Progenitor cell of endocrine pancreas (in vitro differentiated cells): Measurements from ENCODE around the gene CD36. TPM values are rescaled to one million over a fixed set of nuclear protein-coding genes. Genes with fewer than 3 reads are reported as not detected.

Experiments used
- DNase-seq: peaks from one replicate; pipeline ENCODE4 v3.0.0; 2021; ENCODE audit warnings: low spot score; ENCODE audit not compliant: unreplicated experiment
- H3K27ac Mint-ChIP-seq: 2 replicates; pipeline ENCODE4 v1.8.0; 2021; ENCODE audit warnings: mild to moderate bottlenecking, moderate library complexity, mixed read lengths
- H3K27me3 Mint-ChIP-seq: 2 replicates; pipeline ENCODE4 v1.8.0; 2021; ENCODE audit warnings: mixed read lengths
- H3K36me3 Mint-ChIP-seq: 2 replicates; pipeline ENCODE4 v1.8.0; 2022; ENCODE audit warnings: mixed read lengths; ENCODE audit not compliant: insufficient read depth
- H3K4me1 Mint-ChIP-seq: 2 replicates; pipeline ENCODE4 v1.8.0; 2021; ENCODE audit warnings: low read depth, mixed read lengths
- H3K4me3 Mint-ChIP-seq: 2 replicates; pipeline ENCODE4 v1.8.0; 2021; ENCODE audit warnings: low read depth, mild to moderate bottlenecking, moderate library complexity, mixed read lengths
- H3K9me3 Mint-ChIP-seq: 2 replicates; pipeline ENCODE4 v1.8.0; 2021; ENCODE audit warnings: low read depth, mixed read lengths
- total RNA-seq: library from RNA; stranded (reverse); gene quantifications from 2 replicates; pipeline ENCODE4 v1.2.1, GENCODE V29; 2021
- TF ChIP-seq, protein P1 (sequence below): fragments of 200-600 bp; sonication (generic); IDR thresholded peaks from one replicate; pipeline ENCODE4 v1.5.0; 2021; ENCODE audit warnings: antibody characterized with exemption, mild to moderate bottlenecking; ENCODE audit not compliant: unreplicated experiment

The CD36 gene
- total RNA-seq, 1 donor from 2014 or later: 7.7 TPM

DNA sequence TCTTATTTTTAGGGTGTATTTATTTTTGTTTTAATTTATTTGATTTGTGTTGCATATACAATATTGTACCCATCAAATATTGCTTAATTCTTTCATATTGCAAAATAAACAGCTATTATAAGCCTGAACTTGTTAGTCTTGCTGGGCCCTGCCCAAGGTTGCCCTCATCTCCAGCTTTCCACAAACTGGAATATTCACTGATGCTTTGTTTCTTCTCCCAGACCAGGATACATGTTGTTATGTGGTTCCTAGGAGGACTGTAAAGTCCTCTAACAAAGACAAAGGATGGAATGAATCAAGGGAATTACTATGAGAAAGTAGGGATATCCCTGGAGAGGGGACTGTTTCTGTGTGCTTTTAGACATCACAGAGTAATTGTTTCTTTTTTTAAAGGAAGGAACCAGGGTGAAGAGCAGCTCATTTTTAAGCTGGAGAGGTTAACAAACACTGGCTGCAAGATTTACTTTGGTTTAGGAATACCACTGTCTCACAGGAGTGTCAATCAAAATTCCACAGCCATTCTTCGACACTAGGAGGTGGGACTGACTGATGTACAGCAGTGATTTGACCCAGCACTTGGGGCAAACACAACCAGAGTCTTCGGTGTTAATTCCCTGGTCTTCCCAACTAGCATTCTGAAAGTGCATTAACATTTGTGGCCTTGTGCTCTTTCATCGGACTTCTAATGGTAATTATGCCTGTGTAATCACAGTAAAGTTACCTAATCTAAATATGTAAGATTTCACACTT, 14.8 kb upstream of the CD36 start:
- no peak for DNase-seq
- Mint-ChIP-seq H3K27me3 (no peaks in the 10 kb centered on the region), H3K27ac (no peak overlapping the region), H3K36me3 (no peaks in the 10 kb centered on the region), H3K4me3 (no peak overlapping the region), H3K4me1 (peaks cover 13% of the 10 kb centered on the region), H3K9me3 (peaks cover 5% of the 10 kb centered on the region)
- TF ChIP-seq, protein P1, sequence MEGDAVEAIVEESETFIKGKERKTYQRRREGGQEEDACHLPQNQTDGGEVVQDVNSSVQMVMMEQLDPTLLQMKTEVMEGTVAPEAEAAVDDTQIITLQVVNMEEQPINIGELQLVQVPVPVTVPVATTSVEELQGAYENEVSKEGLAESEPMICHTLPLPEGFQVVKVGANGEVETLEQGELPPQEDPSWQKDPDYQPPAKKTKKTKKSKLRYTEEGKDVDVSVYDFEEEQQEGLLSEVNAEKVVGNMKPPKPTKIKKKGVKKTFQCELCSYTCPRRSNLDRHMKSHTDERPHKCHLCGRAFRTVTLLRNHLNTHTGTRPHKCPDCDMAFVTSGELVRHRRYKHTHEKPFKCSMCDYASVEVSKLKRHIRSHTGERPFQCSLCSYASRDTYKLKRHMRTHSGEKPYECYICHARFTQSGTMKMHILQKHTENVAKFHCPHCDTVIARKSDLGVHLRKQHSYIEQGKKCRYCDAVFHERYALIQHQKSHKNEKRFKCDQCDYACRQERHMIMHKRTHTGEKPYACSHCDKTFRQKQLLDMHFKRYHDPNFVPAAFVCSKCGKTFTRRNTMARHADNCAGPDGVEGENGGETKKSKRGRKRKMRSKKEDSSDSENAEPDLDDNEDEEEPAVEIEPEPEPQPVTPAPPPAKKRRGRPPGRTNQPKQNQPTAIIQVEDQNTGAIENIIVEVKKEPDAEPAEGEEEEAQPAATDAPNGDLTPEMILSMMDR: no peak

DNA sequence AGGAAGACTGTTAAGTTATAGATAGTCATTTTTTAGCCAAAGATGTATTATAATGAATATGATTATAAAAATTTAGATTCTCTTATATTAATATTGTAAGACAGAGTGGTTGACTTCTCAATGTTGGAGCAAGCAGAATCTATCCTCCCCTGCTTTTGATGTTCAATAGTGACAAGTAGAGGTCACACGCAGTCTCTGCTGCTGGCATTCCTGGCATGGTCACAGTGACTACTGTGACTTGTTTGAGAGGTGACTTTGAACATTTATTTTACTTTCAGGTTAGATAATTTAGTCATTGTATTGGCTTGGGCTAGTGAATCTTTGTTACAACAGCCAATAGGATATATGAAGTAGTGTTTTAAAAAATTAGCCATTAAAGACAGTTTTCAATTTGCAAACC, 13.7 kb upstream of the CD36 start:
- Mint-ChIP-seq H3K27ac (no peak overlapping the region), H3K4me1 (peaks cover 14% of the 10 kb centered on the region), H3K9me3 (peaks cover 5% of the 10 kb centered on the region), H3K27me3 (no peaks in the 10 kb centered on the region), H3K36me3 (no peaks in the 10 kb centered on the region), H3K4me3 (no peak overlapping the region)
- no peak for DNase-seq
- TF ChIP-seq, protein P1: no peak

DNA sequence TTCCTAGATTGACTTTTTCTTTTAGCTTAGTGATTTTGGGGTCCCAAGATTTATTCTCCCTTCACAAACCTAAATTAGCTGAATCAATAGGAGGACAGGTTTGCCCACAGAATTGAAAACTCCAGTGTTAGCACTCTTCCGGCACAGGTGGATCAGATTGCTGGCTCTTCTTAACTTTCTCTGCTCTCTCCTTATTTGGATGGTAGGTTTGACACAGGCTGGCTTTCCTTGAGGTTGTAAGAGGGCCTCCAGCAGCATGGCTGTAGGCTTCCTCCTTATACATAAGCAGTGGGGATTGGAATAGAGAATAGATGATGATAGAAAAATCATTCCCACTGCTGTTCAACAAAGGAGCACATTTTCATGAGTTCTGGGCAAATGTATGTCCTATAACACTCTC, 9.4 kb upstream of the CD36 start:
- no peaks in the 10 kb centered on the region for H3K27me3 Mint-ChIP-seq
- H3K9me3 Mint-ChIP-seq: no peaks in the 10 kb centered on the region
- peaks cover 11% of the 10 kb centered on the region for H3K4me1 Mint-ChIP-seq
- H3K4me3 Mint-ChIP-seq: no peak overlapping the region
- H3K27ac Mint-ChIP-seq: no peak overlapping the region
- TF ChIP-seq, protein P1: no peak
- no peak for DNase-seq
- no peaks in the 10 kb centered on the region for H3K36me3 Mint-ChIP-seq

DNA sequence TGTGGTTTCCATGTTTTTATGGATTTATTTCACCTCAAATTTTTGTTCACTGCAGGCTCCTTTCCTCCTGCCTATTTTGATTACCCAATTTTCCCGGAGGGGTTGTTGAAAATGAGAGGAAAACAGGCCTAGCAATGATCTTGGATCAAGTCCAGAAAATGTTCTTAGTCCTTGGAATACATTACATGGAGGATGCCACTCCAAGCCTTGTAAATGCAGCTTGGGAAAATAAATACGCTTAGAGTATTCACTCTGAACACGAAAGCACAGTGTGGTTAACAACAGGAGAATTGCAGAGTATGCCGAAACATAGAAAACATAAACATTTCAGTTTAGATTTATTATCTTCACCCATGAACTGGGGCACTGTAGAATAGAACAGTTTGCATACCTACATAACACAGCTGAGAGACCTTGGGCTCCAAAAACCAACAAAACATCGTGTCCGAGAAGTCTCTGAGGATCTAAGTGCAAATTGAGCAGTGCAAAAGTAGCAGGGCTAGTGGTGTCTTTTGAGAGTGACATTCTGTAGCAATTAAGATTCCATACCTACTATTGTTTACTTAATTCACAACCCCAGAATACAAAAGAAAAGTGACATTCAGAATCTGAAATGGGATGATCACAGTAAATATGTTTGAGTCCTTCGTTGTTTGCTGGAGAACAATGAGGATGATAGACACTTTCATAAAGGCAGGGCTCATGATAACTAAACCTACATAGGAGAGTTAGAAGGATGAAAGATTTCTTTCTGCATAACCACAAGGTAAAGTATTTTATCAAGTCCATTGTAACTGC, 7.6 kb upstream of the CD36 start:
- TF ChIP-seq, protein P1: no peak
- Mint-ChIP-seq H3K9me3 (no peaks in the 10 kb centered on the region), H3K27me3 (no peaks in the 10 kb centered on the region), H3K36me3 (no peaks in the 10 kb centered on the region), H3K4me3 (no peak overlapping the region), H3K27ac (no peak overlapping the region), H3K4me1 (peaks cover 6% of the 10 kb centered on the region)
- DNase-seq: no peak

DNA sequence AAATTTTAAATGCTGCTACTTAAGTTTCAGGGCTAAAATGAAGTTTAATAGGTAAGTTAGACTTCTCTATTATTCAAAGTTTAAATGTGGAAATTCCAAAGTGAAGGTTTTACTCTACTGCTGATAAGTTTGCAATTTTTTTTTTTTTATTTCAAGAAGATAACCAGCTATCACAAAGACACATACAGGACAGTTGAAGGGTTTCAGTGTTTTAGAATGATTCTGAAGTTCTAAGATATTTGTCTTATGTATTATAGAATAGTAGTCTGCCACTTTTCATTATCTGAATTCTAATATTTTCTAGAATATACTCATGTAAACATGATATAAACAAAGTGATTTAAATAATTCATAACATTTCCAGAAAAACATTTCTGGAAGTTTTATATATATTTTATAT, 7.0 kb upstream of the CD36 start:
- Mint-ChIP-seq H3K4me1 (peaks cover 8% of the 10 kb centered on the region), H3K27me3 (no peaks in the 10 kb centered on the region), H3K36me3 (no peaks in the 10 kb centered on the region), H3K9me3 (no peaks in the 10 kb centered on the region), H3K4me3 (no peak overlapping the region), H3K27ac (no peak overlapping the region)
- TF ChIP-seq, protein P1: no peak
- no peak for DNase-seq
